H9 (cell line): ENCODE results near the gene TBC1D25. TPM values are rescaled to one million over a fixed set of nuclear protein-coding genes. Genes with fewer than 3 reads are reported as not detected.
"Not testable (repeated sequence)": the region's sequence is repeated elsewhere in the genome, so short reads cannot be mapped to it uniquely, and the experiment has no call there.

ENCODE experiments used
- DNase-seq: peaks from one replicate; pipeline ENCODE4 v3.0.0-alpha.2; 2017
- H2AFZ ChIP-seq: one replicate; pipeline ENCODE4 v1.6.1; 2013; ENCODE audit warnings: mild to moderate bottlenecking, low read length, control low read depth, moderate library complexity
- H2AK5ac ChIP-seq: 2 replicates; pipeline ENCODE4 v1.6.1; 2013; ENCODE audit warnings: low read length, control low read depth, mixed read lengths; ENCODE audit not compliant: insufficient read length
- H2BK120ac ChIP-seq: one replicate; pipeline ENCODE4 v1.6.1; 2013; ENCODE audit warnings: low read depth, mild to moderate bottlenecking, low read length, control low read depth, inconsistent platforms; ENCODE audit not compliant: poor library complexity, severe bottlenecking
- H2BK12ac ChIP-seq: 2 replicates; pipeline ENCODE4 v1.6.1; 2013; ENCODE audit warnings: low read length, control low read depth, mixed read lengths, low read depth; ENCODE audit not compliant: insufficient read length
- H2BK15ac ChIP-seq: 2 replicates; pipeline ENCODE4 v1.6.1; 2013; ENCODE audit warnings: low read depth, low read length, control low read depth
- H2BK20ac ChIP-seq: one replicate; pipeline ENCODE4 v1.6.1; 2013; ENCODE audit warnings: low read depth, mild to moderate bottlenecking, low read length, control low read depth, inconsistent platforms; ENCODE audit not compliant: poor library complexity, severe bottlenecking
- H2BK5ac ChIP-seq: 2 replicates; pipeline ENCODE4 v1.6.1; 2013; ENCODE audit warnings: low read length, control low read depth, mixed read lengths; ENCODE audit not compliant: insufficient read length
- H3K14ac ChIP-seq: 2 replicates; pipeline ENCODE4 v1.6.1; 2013; ENCODE audit warnings: low read length, control low read depth; ENCODE audit not compliant: insufficient read depth
- H3K18ac ChIP-seq: 2 replicates; pipeline ENCODE4 v1.6.1; 2013; ENCODE audit warnings: low read depth, mild to moderate bottlenecking, mixed read lengths, low read length, control low read depth; ENCODE audit not compliant: insufficient read length
- H3K23ac ChIP-seq: 2 replicates; pipeline ENCODE4 v1.6.1; 2013; ENCODE audit warnings: low read length, control low read depth, mixed read lengths, low read depth; ENCODE audit not compliant: insufficient read length
- H3K23me2 ChIP-seq: 2 replicates; pipeline ENCODE4 v1.6.1; 2013; ENCODE audit warnings: low read depth, mild to moderate bottlenecking, mixed read lengths, low read length, control low read depth; ENCODE audit not compliant: insufficient read length, poor library complexity, severe bottlenecking
- H3K27ac ChIP-seq: 2 replicates; pipeline ENCODE4 v1.5.1; 2013; ENCODE audit warnings: low read length, control low read depth, mixed read lengths, low read depth; ENCODE audit not compliant: insufficient read length
- H3K27me3 ChIP-seq: 2 replicates; pipeline ENCODE4 v1.6.1; 2013; ENCODE audit warnings: low read length, control low read depth, inconsistent platforms; ENCODE audit not compliant: insufficient read depth
- H3K4ac ChIP-seq: 2 replicates; pipeline ENCODE4 v1.6.1; 2013; ENCODE audit warnings: low read depth, mild to moderate bottlenecking, control low read depth, inconsistent platforms, low read length, moderate library complexity
- H3K4me1 ChIP-seq: 2 replicates; pipeline ENCODE4 v1.6.1; 2013; ENCODE audit warnings: low read length, control low read depth, inconsistent platforms; ENCODE audit not compliant: insufficient read depth
- H3K4me2 ChIP-seq: 2 replicates; pipeline ENCODE4 v1.6.1; 2013; ENCODE audit warnings: low read length, control low read depth, mixed read lengths; ENCODE audit not compliant: insufficient read length, insufficient read depth
- H3K56ac ChIP-seq: 2 replicates; pipeline ENCODE4 v1.6.1; 2013; ENCODE audit warnings: low read depth, mild to moderate bottlenecking, mixed read lengths, low read length, control low read depth; ENCODE audit not compliant: insufficient read length
- H3K79me1 ChIP-seq: 2 replicates; pipeline ENCODE4 v1.6.1; 2013; ENCODE audit warnings: low read depth, mild to moderate bottlenecking, moderate library complexity, low read length, control low read depth, inconsistent platforms; ENCODE audit not compliant: insufficient read depth, poor library complexity, severe bottlenecking
- H3K79me2 ChIP-seq: 2 replicates; pipeline ENCODE4 v1.6.1; 2013; ENCODE audit warnings: low read length, control low read depth, inconsistent platforms; ENCODE audit not compliant: insufficient read depth
- H3K9ac ChIP-seq: 2 replicates; pipeline ENCODE4 v1.6.1; 2013; ENCODE audit warnings: low read length, control low read depth, mixed read lengths; ENCODE audit not compliant: insufficient read length; ENCODE audit errors: extremely low read depth
- H3K9me3 ChIP-seq: one replicate; pipeline ENCODE4 v1.6.1; 2013; ENCODE audit warnings: low read depth, low read length, inconsistent platforms; ENCODE audit not compliant: control insufficient read depth
- H3T11ph ChIP-seq: one replicate; pipeline ENCODE4 v1.6.1; 2013; ENCODE audit warnings: mild to moderate bottlenecking, low read length, control low read depth, inconsistent platforms
- H4K20me1 ChIP-seq: one replicate; pipeline ENCODE4 v1.6.1; 2013; ENCODE audit not compliant: control insufficient read depth, insufficient read length, insufficient read depth
- H4K5ac ChIP-seq: 2 replicates; pipeline ENCODE4 v1.6.1; 2013; ENCODE audit warnings: low read depth, mild to moderate bottlenecking, mixed read lengths, low read length, control low read depth; ENCODE audit not compliant: insufficient read length
- H4K8ac ChIP-seq: replicated peaks from 2 replicates; pipeline ENCODE4 v1.6.1; 2013; ENCODE audit warnings: low read length, control low read depth, mixed read lengths, low read depth; ENCODE audit not compliant: insufficient read length
- H4K91ac ChIP-seq: 2 replicates; pipeline ENCODE4 v1.6.1; 2013; ENCODE audit warnings: low read depth, mild to moderate bottlenecking, moderate library complexity, mixed read lengths, low read length, control low read depth; ENCODE audit not compliant: insufficient read length
- H3K27ac Mint-ChIP-seq, 3 experiments: 2 replicates in 2 of 3; 3 replicates in 1 of 3; pipeline ENCODE4 v1.8.0; 2020 to 2021; ENCODE audit warnings: mixed read lengths in 3 of 3, mild to moderate bottlenecking in 1 of 3, moderate library complexity in 1 of 3
- H3K27me3 Mint-ChIP-seq: 2 replicates; pipeline ENCODE4 v1.8.0; 2021; ENCODE audit warnings: low read depth, mild to moderate bottlenecking, moderate library complexity, mixed read lengths
- H3K36me3 Mint-ChIP-seq, 3 experiments: 2 replicates in 2 of 3; 3 replicates in 1 of 3; pipeline ENCODE4 v1.8.0; 2020 to 2021; ENCODE audit warnings: low read depth in 3 of 3, mixed read lengths in 3 of 3; ENCODE audit not compliant: insufficient read depth in 1 of 3
- H3K4me1 Mint-ChIP-seq, 2 experiments: 2 replicates each; pipeline ENCODE4 v1.8.0; 2020; ENCODE audit warnings: mixed read lengths in 2 of 2
- H3K4me3 Mint-ChIP-seq, 2 experiments: 2 replicates in 1 of 2; 3 replicates in 1 of 2; pipeline ENCODE4 v1.8.0; 2020 to 2021; ENCODE audit warnings: mild to moderate bottlenecking in 2 of 2, mixed read lengths in 2 of 2, moderate library complexity in 1 of 2
- H3K9me3 Mint-ChIP-seq, 2 experiments: 2 replicates in 1 of 2; 3 replicates in 1 of 2; pipeline ENCODE4 v1.8.0; 2020; ENCODE audit warnings: mild to moderate bottlenecking in 2 of 2, mixed read lengths in 2 of 2, moderate library complexity in 1 of 2
- WGBS: extraction: QIAGEN DNeasy Blood & Tissue Kit; methylation state at CpG from one replicate; pipeline ENCODE4 v1.1.7; 2013; ENCODE audit warnings: missing lambda C conversion rate, low lambda C conversion rate, mixed read lengths; ENCODE audit not compliant: insufficient read length; ENCODE audit errors: extremely low coverage; 5-methylcytosine and 5-hydroxymethylcytosine counted together
- total RNA-seq: library from RNA; stranded (reverse); gene quantifications from 2 replicates; pipeline ENCODE4 v1.2.1, GENCODE V29; 2021
- TF ChIP-seq, protein P1 (sequence below): fragments of 200-600 bp; sonication (generic); conservative IDR thresholded peaks from 3 replicates; pipeline ENCODE4 v1.8.0; 2021; ENCODE audit warnings: antibody characterized with exemption, mild to moderate bottlenecking

Gene TBC1D25
- total RNA-seq, 1 experiment from 2014 or later = 10.2 TPM

GRCh38 chrX:48516987-48517386 lies 22.5 kb upstream of the TBC1D25 start:
- no peak overlapping the region for H4K8ac ChIP-seq
- WGBS = no CpG with 5 or more reads among the region's 5 CpGs
- TF ChIP-seq, protein P1, sequence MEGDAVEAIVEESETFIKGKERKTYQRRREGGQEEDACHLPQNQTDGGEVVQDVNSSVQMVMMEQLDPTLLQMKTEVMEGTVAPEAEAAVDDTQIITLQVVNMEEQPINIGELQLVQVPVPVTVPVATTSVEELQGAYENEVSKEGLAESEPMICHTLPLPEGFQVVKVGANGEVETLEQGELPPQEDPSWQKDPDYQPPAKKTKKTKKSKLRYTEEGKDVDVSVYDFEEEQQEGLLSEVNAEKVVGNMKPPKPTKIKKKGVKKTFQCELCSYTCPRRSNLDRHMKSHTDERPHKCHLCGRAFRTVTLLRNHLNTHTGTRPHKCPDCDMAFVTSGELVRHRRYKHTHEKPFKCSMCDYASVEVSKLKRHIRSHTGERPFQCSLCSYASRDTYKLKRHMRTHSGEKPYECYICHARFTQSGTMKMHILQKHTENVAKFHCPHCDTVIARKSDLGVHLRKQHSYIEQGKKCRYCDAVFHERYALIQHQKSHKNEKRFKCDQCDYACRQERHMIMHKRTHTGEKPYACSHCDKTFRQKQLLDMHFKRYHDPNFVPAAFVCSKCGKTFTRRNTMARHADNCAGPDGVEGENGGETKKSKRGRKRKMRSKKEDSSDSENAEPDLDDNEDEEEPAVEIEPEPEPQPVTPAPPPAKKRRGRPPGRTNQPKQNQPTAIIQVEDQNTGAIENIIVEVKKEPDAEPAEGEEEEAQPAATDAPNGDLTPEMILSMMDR = no peak

GRCh38 chrX:48519481-48519880 lies 20.0 kb upstream of the TBC1D25 start:
- H3K4me3 Mint-ChIP-seq, H3K4ac ChIP-seq, H3K9ac ChIP-seq, H3K56ac ChIP-seq, H2AK5ac ChIP-seq, H2BK15ac ChIP-seq, H3K14ac ChIP-seq, H3K18ac ChIP-seq, H2BK120ac ChIP-seq, H4K5ac ChIP-seq, H3K4me1 ChIP-seq, H2BK12ac ChIP-seq, H3K27me3 Mint-ChIP-seq, H2BK20ac ChIP-seq, H4K20me1 ChIP-seq, H2AFZ ChIP-seq, H4K91ac ChIP-seq, H3K23ac ChIP-seq, H3K79me2 ChIP-seq, H3K27ac ChIP-seq, H3K27ac Mint-ChIP-seq, H3K27me3 ChIP-seq, H3K4me2 ChIP-seq, DNase-seq, H2BK5ac ChIP-seq, H3K79me1 ChIP-seq, H4K8ac ChIP-seq, H3T11ph ChIP-seq, H3K23me2 ChIP-seq: not testable (repeated sequence)
- peaks cover 25% of the 10 kb centered on the region for H3K9me3 ChIP-seq
- Mint-ChIP-seq H3K9me3 (peaks cover 54 to 68% of the 10 kb centered on the region in 2 experiments), H3K4me1 (peaks cover 8 to 11% of the 10 kb centered on the region in 2 experiments; a peak in 3 of 4 replicates), H3K36me3 (peaks cover 19 to 31% (median 28%) of the 10 kb centered on the region in 3 experiments)
- WGBS = no CpG with 5 or more reads among the region's 4 CpGs

More at GRCh38 chrX:48516987-48517386, 22.5 kb upstream of the TBC1D25 start:
- Histone ChIP-seq H3K27ac (no peak overlapping the region), H2BK120ac (no peak overlapping the region), H4K91ac (no peak overlapping the region), H2BK15ac (no peak overlapping the region; the same call in 1 of the 2 replicates), H3K18ac (no peak overlapping the region), H2AK5ac (no peak overlapping the region), H3K9me3 (peaks cover 36% of the 10 kb centered on the region), H3T11ph (no peak overlapping the region), H3K23ac (no peak overlapping the region), H3K14ac (no peak overlapping the region), H3K56ac (no peak overlapping the region), H3K79me2 (no peaks in the 10 kb centered on the region), H3K23me2 (no peaks in the 10 kb centered on the region), H3K4me2 (no peak overlapping the region), H3K27me3 (no peaks in the 10 kb centered on the region), H4K20me1 (no peaks in the 10 kb centered on the region), H3K4me1 (no peaks in the 10 kb centered on the region), H4K5ac (no peak overlapping the region), H3K9ac (no peak overlapping the region), H2BK20ac (no peak overlapping the region), H3K79me1 (no peaks in the 10 kb centered on the region), H2BK12ac (no peak overlapping the region), H3K4ac (no peak overlapping the region), H2BK5ac (no peak overlapping the region), H2AFZ (no peak overlapping the region)
- Mint-ChIP-seq H3K4me1 (peaks cover 5 to 8% of the 10 kb centered on the region in 2 experiments; a peak in 3 of 4 replicates), H3K27me3 (peaks cover 2% of the 10 kb centered on the region), H3K36me3 (peaks cover 17 to 28% (median 27%) of the 10 kb centered on the region in 3 experiments; a peak in 6 of 7 replicates), H3K27ac (no peak overlapping the region), H3K9me3 (peaks cover 60 to 80% of the 10 kb centered on the region in 2 experiments), H3K4me3 (no peak overlapping the region)
- DNase-seq = no peak
